IMR-90 (cell line): ENCODE data around the gene ROBO1.

Source experiments
- CTCF ChIP-seq: conservative IDR thresholded peaks from 2 replicates; pipeline ENCODE4 v1.5.1; 2012; ENCODE audit warnings: mild to moderate bottlenecking, low read depth, low read length, improper control_type of control experiment
- RAD21 ChIP-seq: IDR thresholded peaks from 2 replicates; pipeline ENCODE4 v1.6.1; 2012; ENCODE audit warnings: low read length, improper control_type of control experiment
- RCOR1 ChIP-seq: IDR thresholded peaks from 2 replicates; pipeline ENCODE4 v1.6.1; 2012; ENCODE audit warnings: mild to moderate bottlenecking, low read length, improper control_type of control experiment; ENCODE audit not compliant: insufficient replicate concordance
- RFX5 ChIP-seq: IDR thresholded peaks from 2 replicates; pipeline ENCODE4 v1.8.0; 2012; ENCODE audit warnings: low read depth, mild to moderate bottlenecking, low read length, moderate library complexity
- SMC3 ChIP-seq: fragments of 150-350 bp; IDR thresholded peaks from 2 replicates; pipeline ENCODE4 v1.6.1; 2016; ENCODE audit warnings: low read depth, mild to moderate bottlenecking, antibody characterized with exemption, low read length, moderate library complexity
- TF ChIP-seq, protein P1 (sequence below): fragments of 150-350 bp; IDR thresholded peaks from 2 replicates; pipeline ENCODE4 v1.6.1; 2016; ENCODE audit warnings: low read depth, mild to moderate bottlenecking, low read length, moderate library complexity, borderline replicate concordance

- TF ChIP-seq CTCF: no peak
- no peak for TF ChIP-seq RCOR1
- TF ChIP-seq SMC3: no peak
- TF ChIP-seq RFX5: no peak
- no peak for TF ChIP-seq RAD21
- TF ChIP-seq, protein P1, sequence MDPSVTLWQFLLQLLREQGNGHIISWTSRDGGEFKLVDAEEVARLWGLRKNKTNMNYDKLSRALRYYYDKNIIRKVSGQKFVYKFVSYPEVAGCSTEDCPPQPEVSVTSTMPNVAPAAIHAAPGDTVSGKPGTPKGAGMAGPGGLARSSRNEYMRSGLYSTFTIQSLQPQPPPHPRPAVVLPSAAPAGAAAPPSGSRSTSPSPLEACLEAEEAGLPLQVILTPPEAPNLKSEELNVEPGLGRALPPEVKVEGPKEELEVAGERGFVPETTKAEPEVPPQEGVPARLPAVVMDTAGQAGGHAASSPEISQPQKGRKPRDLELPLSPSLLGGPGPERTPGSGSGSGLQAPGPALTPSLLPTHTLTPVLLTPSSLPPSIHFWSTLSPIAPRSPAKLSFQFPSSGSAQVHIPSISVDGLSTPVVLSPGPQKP: no peak
Observed at GRCh38 chr3:78879295-78879860, 888.4 kb downstream of the ROBO1 start.
